ENCODE measurements around the gene PAPLN.

- TF ChIP-seq CTCF (conservative IDR thresholded peaks at IDR 0.05; ENCODE audit: low read depth, low read length) (no peak), EZH2 (IDR thresholded peaks at IDR 0.05; ENCODE audit: low read length, unreplicated experiment) (no peak), EZH2phosphoT487 (IDR thresholded peaks at IDR 0.05; ENCODE audit: borderline replicate concordance, low read length) (no peak)
These were observed 23.3 kb downstream of the PAPLN start for GRCh38 chr14:73260574-73260973.
